ENCODE measurements around the gene GASK1B.

The GASK1B gene

DNA sequence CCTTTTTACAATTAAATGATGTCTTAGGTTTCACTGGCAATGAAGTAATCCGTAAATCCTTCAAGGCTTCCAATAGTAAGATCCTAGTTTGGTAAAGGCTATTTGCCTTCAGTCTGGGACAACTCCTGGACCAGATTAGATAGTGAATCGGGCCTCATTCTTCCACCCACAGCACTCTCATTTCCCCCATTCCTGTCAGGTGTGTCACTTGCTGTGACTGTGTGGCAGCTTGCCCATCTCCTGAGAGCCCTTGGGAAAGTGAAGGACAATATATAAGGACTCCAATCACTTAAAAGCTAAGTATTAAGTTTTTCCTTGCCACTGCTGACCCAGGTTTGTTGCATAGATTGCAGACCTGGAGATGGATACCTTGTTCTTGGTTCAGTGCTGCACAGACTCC lies 3.3 kb upstream of the GASK1B start:
- no peak for DNase-seq (ENCODE audit: low spot score)
- TF ChIP-seq, protein P1, sequence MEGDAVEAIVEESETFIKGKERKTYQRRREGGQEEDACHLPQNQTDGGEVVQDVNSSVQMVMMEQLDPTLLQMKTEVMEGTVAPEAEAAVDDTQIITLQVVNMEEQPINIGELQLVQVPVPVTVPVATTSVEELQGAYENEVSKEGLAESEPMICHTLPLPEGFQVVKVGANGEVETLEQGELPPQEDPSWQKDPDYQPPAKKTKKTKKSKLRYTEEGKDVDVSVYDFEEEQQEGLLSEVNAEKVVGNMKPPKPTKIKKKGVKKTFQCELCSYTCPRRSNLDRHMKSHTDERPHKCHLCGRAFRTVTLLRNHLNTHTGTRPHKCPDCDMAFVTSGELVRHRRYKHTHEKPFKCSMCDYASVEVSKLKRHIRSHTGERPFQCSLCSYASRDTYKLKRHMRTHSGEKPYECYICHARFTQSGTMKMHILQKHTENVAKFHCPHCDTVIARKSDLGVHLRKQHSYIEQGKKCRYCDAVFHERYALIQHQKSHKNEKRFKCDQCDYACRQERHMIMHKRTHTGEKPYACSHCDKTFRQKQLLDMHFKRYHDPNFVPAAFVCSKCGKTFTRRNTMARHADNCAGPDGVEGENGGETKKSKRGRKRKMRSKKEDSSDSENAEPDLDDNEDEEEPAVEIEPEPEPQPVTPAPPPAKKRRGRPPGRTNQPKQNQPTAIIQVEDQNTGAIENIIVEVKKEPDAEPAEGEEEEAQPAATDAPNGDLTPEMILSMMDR (IDR thresholded peaks at IDR 0.05; ENCODE audit: borderline replicate concordance, control extremely low read depth, extremely low read depth, insufficient read depth, missing control alignments) = no peak
- in situ Hi-C loops (cut with MboI; ENCODE audit: low sequenced_read_pairs, unreplicated experiment) = no loop called here

DNA sequence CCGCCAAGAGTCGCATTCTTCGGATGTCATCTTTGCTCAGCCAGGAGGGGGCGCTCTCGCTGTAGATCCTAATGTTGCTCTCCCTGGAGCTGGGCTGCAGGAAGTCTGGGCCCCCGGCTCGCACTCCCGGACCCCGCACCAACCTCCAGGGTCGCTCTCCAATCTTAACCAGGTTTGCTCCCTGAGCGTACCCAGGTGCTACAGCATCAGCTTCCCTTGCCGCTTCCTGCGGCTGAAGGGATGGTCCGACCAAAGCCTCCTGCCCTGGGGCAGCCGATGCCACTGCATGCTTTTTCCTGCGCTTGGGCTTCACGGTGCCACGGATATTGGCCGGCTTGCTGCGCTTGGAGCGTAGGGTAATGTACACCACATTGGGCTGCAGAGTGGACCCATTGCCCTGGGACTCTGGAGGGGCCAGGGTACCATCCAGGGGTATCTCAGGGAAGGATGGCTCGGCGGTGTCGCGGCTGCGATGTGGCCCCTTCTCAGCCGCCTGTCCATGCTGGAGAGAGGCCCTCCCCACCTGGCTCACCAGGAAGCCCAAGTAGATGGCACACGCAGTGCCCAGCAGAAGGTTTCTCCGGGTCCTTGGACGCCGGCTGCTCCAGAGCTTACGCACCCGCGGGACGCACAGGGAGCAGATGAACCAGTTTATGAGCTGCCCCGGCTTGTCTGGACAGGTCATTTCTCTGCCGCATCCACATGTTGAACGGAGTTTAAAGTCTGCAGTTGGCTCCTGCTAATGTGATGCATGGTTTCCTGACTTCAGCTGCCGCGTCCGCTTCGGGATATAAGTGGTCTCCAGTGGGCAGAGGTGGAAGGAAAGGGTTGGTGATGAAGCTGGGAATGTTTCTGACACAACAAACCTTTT lies 1.9 kb downstream of the GASK1B start:
- DNase-seq (ENCODE audit: low spot score) = peak; percentile 59
- TF ChIP-seq, protein P1 (IDR thresholded peaks at IDR 0.05; ENCODE audit: borderline replicate concordance, control extremely low read depth, extremely low read depth, insufficient read depth, missing control alignments) = peak; percentile 40
- in situ Hi-C loops (cut with MboI; ENCODE audit: low sequenced_read_pairs, unreplicated experiment) = no loop called here

GRCh38 chr4:158169931-158170690 lies 2.7 kb downstream of the GASK1B start:
- DNase-seq (ENCODE audit: low spot score) = no peak
- in situ Hi-C loops (cut with MboI; ENCODE audit: low sequenced_read_pairs, unreplicated experiment) = loop anchor here (10.0 kb wide), 1 partner anchor 175 kb away; no protein-coding TSS in a partner anchor
- TF ChIP-seq, protein P1 (IDR thresholded peaks at IDR 0.05; ENCODE audit: borderline replicate concordance, control extremely low read depth, extremely low read depth, insufficient read depth, missing control alignments) = no peak

DNA sequence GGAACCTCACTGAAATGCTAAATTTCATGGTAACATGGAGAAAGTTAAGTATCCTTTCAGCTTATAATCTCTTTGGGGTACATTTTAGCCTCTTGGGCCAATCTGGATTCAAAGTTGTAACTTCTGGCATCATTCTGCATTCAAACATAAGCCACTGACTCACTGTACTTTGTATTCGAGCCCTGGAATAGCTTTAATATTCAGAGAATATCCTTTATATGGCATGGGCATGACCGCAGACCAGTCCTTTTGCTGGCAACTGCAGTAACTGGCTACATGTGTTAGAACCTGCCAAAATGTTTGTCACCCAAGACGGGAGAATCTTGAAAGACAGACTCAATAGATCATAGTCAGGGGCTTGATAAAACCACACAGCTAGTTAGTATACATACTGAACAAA lies 3.3 kb downstream of the GASK1B start:
- TF ChIP-seq, protein P1 (IDR thresholded peaks at IDR 0.05; ENCODE audit: borderline replicate concordance, control extremely low read depth, extremely low read depth, insufficient read depth, missing control alignments) = no peak
- no peak for DNase-seq (ENCODE audit: low spot score)
- in situ Hi-C loops (cut with MboI; ENCODE audit: low sequenced_read_pairs, unreplicated experiment) = loop anchor here (10.0 kb wide), 1 partner anchor 175 kb away; no protein-coding TSS in a partner anchor

GRCh38 chr4:158168606-158169005 lies 4.2 kb downstream of the GASK1B start:
- in situ Hi-C loops (cut with MboI; ENCODE audit: low sequenced_read_pairs, unreplicated experiment) = loop anchor here (10.0 kb wide), 1 partner anchor 174 kb away; no protein-coding TSS in a partner anchor
- no peak for DNase-seq (ENCODE audit: low spot score)
- TF ChIP-seq, protein P1 (IDR thresholded peaks at IDR 0.05; ENCODE audit: borderline replicate concordance, control extremely low read depth, extremely low read depth, insufficient read depth, missing control alignments) = no peak

GRCh38 chr4:158166701-158167100 lies 6.1 kb downstream of the GASK1B start:
- no peak for DNase-seq (ENCODE audit: low spot score)
- in situ Hi-C loops (cut with MboI; ENCODE audit: low sequenced_read_pairs, unreplicated experiment) = loop anchor here (10.0 kb wide), 1 partner anchor 172 kb away; no protein-coding TSS in a partner anchor
- TF ChIP-seq, protein P1 (IDR thresholded peaks at IDR 0.05; ENCODE audit: borderline replicate concordance, control extremely low read depth, extremely low read depth, insufficient read depth, missing control alignments) = no peak

Measured in GM13976 (cell line).